DOHH2 (cell line): ENCODE data around the gene NAV2.

Experiments
- H3F3A ChIP-seq: fragments of 200-600 bp; sonication (generic), shearing (Covaris generic); 2 replicates; pipeline ENCODE4 v1.6.0; 2016; ENCODE audit warnings: antibody characterized with exemption, mild to moderate bottlenecking; ENCODE audit not compliant: control insufficient read depth, insufficient read depth
- H3K27ac ChIP-seq: fragments of 200-600 bp; sonication (generic); 2 replicates; pipeline ENCODE4 v1.5.1; 2014; ENCODE audit warnings: low read depth, mild to moderate bottlenecking, low read length, moderate library complexity
- H3K27me3 ChIP-seq: fragments of 200-600 bp; sonication (generic); 2 replicates; pipeline ENCODE4 v1.6.1; 2014; ENCODE audit warnings: mild to moderate bottlenecking, low read length, mixed read lengths; ENCODE audit not compliant: control insufficient read depth
- H3K36me3 ChIP-seq: fragments of 200-600 bp; sonication (generic); 2 replicates; pipeline ENCODE4 v1.6.1; 2014; ENCODE audit warnings: mild to moderate bottlenecking, low read length, moderate library complexity, mixed read lengths; ENCODE audit not compliant: control insufficient read depth
- H3K4me1 ChIP-seq: fragments of 200-600 bp; sonication (generic); 2 replicates; pipeline ENCODE4 v1.6.1; 2014; ENCODE audit warnings: mild to moderate bottlenecking, low read length, mixed read lengths; ENCODE audit not compliant: control insufficient read depth
- H3K4me2 ChIP-seq: fragments of 200-600 bp; sonication (generic); 2 replicates; pipeline ENCODE4 v1.6.0; 2014; ENCODE audit warnings: mild to moderate bottlenecking, low read length, moderate library complexity
- H3K4me3 ChIP-seq: fragments of 200-600 bp; sonication (generic); 2 replicates; pipeline ENCODE4 v1.5.1; 2014; ENCODE audit warnings: mild to moderate bottlenecking, low read length, mixed read lengths
- H3K79me2 ChIP-seq: fragments of 200-600 bp; sonication (generic); 2 replicates; pipeline ENCODE4 v1.6.1; 2014; ENCODE audit warnings: mild to moderate bottlenecking, low read length, mixed read lengths; ENCODE audit not compliant: control insufficient read depth
- H3K9me2 ChIP-seq: fragments of 200-600 bp; sonication (generic); replicated peaks from 2 replicates; pipeline ENCODE4 v1.6.1; 2014; ENCODE audit warnings: mild to moderate bottlenecking, low read length, mixed read lengths; ENCODE audit not compliant: control insufficient read depth
- H3K9me3 ChIP-seq: fragments of 200-600 bp; sonication (generic); 2 replicates; pipeline ENCODE4 v1.6.1; 2014; ENCODE audit warnings: antibody characterized with exemption, low read length, mixed read lengths; ENCODE audit not compliant: control insufficient read depth, insufficient read depth
- H4K20me1 ChIP-seq: fragments of 200-600 bp; sonication (generic); 2 replicates; pipeline ENCODE4 v1.6.0; 2014; ENCODE audit warnings: low read depth, mild to moderate bottlenecking, antibody characterized with exemption, low read length, moderate library complexity; ENCODE audit not compliant: control insufficient read depth, insufficient read depth
- CTCF ChIP-seq: fragments of 200-600 bp; sonication (generic); IDR thresholded peaks from one replicate; pipeline ENCODE4 v1.5.1; 2014; ENCODE audit warnings: antibody characterized with exemption, mild to moderate bottlenecking, low read depth, low read length; ENCODE audit not compliant: poor library complexity, severe bottlenecking
- EZH2phosphoT487 ChIP-seq: fragments of 200-600 bp; sonication (generic); IDR thresholded peaks from 2 replicates; pipeline ENCODE4 v1.6.1; 2017; ENCODE audit warnings: borderline replicate concordance, mild to moderate bottlenecking, antibody characterized with exemption, low read length, moderate library complexity, mixed read lengths

The NAV2 gene

GRCh38 chr11:19689281-19690000, 23.2 kb upstream of the NAV2 start:
- no peaks in the 10 kb centered on the region for H3K4me1 ChIP-seq
- H3F3A ChIP-seq = no peaks in the 10 kb centered on the region
- no peak overlapping the region for H3K4me2 ChIP-seq
- no peaks in the 10 kb centered on the region for H3K27me3 ChIP-seq
- no peak for TF ChIP-seq EZH2phosphoT487
- TF ChIP-seq CTCF = no peak
- H4K20me1 ChIP-seq = no peaks in the 10 kb centered on the region
- H3K79me2 ChIP-seq = no peaks in the 10 kb centered on the region
- no peaks in the 10 kb centered on the region for H3K36me3 ChIP-seq
- no peak overlapping the region for H3K4me3 ChIP-seq
- H3K9me3 ChIP-seq = no peaks in the 10 kb centered on the region
- H3K9me2 ChIP-seq = no peaks in the 10 kb centered on the region
- no peak overlapping the region for H3K27ac ChIP-seq

GRCh38 chr11:19690885-19691284, 21.8 kb upstream of the NAV2 start:
- H3K4me1 ChIP-seq = no peaks in the 10 kb centered on the region
- no peaks in the 10 kb centered on the region for H3K9me3 ChIP-seq
- no peaks in the 10 kb centered on the region for H3F3A ChIP-seq
- H3K27ac ChIP-seq = no peak overlapping the region
- H3K4me2 ChIP-seq = no peak overlapping the region
- H3K9me2 ChIP-seq = no peaks in the 10 kb centered on the region
- no peak for TF ChIP-seq EZH2phosphoT487
- no peak for TF ChIP-seq CTCF
- H3K4me3 ChIP-seq = no peak overlapping the region
- H4K20me1 ChIP-seq = no peaks in the 10 kb centered on the region
- H3K27me3 ChIP-seq = no peaks in the 10 kb centered on the region
- H3K79me2 ChIP-seq = no peaks in the 10 kb centered on the region
- H3K36me3 ChIP-seq = no peaks in the 10 kb centered on the region

GRCh38 chr11:19691815-19692500, 20.7 kb upstream of the NAV2 start:
- no peak overlapping the region for H3K4me2 ChIP-seq
- no peaks in the 10 kb centered on the region for H3K79me2 ChIP-seq
- H3K4me1 ChIP-seq = no peaks in the 10 kb centered on the region
- no peaks in the 10 kb centered on the region for H4K20me1 ChIP-seq
- no peaks in the 10 kb centered on the region for H3K36me3 ChIP-seq
- no peak overlapping the region for H3K4me3 ChIP-seq
- H3F3A ChIP-seq = no peaks in the 10 kb centered on the region
- H3K27me3 ChIP-seq = no peaks in the 10 kb centered on the region
- H3K9me2 ChIP-seq = no peaks in the 10 kb centered on the region
- no peaks in the 10 kb centered on the region for H3K9me3 ChIP-seq
- no peak overlapping the region for H3K27ac ChIP-seq
- TF ChIP-seq EZH2phosphoT487 = no peak

GRCh38 chr11:19693146-19693545, 19.5 kb upstream of the NAV2 start:
- Histone ChIP-seq H3K27ac (no peak overlapping the region), H4K20me1 (no peaks in the 10 kb centered on the region), H3K4me1 (no peaks in the 10 kb centered on the region), H3K4me2 (no peak overlapping the region), H3K36me3 (no peaks in the 10 kb centered on the region), H3K4me3 (no peak overlapping the region), H3K9me3 (no peaks in the 10 kb centered on the region), H3K79me2 (no peaks in the 10 kb centered on the region), H3F3A (no peaks in the 10 kb centered on the region), H3K27me3 (no peaks in the 10 kb centered on the region), H3K9me2 (no peaks in the 10 kb centered on the region)
- TF ChIP-seq EZH2phosphoT487 = no peak
- TF ChIP-seq CTCF = no peak
